Activated gamma-delta T cell (primary cell): ENCODE data around the gene DNAH8.

Experiments used
- DNase-seq: peaks from one replicate; lab custom pipeline; 2025; lab: John Stamatoyannopoulos, UW

DNAH8 gene

DNA sequence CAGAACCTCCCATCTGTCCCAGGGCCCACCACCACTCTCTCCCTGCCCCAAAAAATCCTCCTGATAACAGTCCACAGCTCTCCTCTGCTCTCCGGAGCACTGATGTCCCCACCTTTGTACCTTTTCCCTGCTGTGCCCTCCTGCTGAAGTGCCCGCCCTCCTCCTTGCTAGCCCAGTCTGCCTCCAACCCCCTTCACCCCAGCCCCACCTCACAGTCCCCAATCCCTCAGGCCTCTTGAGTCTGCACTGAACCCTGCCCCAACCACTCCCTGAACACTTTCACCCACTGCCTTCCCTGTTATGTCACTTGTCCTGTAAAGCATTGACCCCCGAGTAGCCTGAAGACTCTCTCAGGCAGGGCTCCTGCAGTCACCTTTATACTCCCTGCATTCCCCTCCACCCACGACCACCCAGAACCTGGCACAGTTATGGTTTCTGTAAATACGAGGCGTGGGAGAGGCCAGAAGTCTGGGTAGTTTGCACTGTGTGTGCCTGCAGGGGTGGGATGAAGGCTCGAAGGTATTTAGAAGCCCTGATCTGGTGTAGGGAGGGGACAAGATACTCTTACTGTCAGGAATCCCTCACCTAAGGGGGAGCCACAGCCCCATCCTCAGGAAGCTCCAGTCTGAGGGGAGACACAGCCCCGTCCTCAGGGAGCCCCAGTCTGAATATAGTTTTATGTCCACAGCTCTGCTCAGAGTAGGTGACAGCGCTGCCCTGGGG is 338.9 kb downstream of the DNAH8 start:
- DNase-seq: no peak

GRCh38 chr6:39054577-39055142 is 339.5 kb downstream of the DNAH8 start:
- no peak for DNase-seq

DNA sequence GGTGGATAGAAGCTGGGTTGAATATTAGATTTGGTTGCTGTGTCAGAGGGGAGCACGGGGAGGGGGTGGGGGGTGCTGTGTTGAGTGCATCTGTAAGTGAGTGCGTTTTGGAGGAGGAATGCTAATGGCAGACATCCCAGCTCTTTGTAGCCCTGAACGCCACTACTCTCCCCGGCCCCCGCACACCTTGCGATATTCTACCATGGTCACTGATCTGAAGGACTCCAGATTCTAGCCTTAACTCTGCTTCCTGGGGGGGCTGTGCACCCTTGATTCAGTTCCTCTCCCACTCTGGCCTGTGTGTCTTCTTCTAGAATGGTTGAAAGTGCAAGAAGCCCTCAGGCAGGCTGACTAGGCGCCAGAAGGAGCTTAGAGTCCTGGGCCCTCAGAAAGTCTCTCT is 340.6 kb downstream of the DNAH8 start:
- DNase-seq: no peak

DNA sequence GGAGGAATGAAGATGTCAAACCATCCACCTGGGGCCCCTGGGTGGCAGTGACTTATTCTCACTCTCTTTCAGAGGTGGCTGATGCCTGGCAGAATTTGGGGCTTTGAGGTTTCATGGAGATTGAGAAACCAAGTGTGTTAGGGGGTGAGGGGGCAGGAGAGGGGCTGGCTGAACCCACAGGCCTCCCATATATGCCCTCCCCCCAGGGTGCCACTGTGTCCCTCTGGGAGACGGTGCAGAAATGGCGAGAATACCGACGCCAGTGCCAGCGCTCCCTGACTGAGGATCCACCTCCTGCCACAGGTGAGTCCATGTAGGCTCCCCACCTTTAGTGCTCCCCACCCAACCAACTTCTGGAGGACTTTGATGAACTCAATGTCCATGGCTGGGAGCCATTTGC is 341.1 kb downstream of the DNAH8 start:
- DNase-seq: no peak

- no peak for DNase-seq
Measured at GRCh38 chr6:39056681-39057080, 341.6 kb downstream of the DNAH8 start.

- DNase-seq: no peak
Measured at GRCh38 chr6:39057251-39058155, 342.4 kb downstream of the DNAH8 start.

- no peak for DNase-seq
Measured at GRCh38 chr6:39058471-39059147, 343.5 kb downstream of the DNAH8 start.

- DNase-seq: no peak
Measured at GRCh38 chr6:39059496-39060310, 344.6 kb downstream of the DNAH8 start.

DNA sequence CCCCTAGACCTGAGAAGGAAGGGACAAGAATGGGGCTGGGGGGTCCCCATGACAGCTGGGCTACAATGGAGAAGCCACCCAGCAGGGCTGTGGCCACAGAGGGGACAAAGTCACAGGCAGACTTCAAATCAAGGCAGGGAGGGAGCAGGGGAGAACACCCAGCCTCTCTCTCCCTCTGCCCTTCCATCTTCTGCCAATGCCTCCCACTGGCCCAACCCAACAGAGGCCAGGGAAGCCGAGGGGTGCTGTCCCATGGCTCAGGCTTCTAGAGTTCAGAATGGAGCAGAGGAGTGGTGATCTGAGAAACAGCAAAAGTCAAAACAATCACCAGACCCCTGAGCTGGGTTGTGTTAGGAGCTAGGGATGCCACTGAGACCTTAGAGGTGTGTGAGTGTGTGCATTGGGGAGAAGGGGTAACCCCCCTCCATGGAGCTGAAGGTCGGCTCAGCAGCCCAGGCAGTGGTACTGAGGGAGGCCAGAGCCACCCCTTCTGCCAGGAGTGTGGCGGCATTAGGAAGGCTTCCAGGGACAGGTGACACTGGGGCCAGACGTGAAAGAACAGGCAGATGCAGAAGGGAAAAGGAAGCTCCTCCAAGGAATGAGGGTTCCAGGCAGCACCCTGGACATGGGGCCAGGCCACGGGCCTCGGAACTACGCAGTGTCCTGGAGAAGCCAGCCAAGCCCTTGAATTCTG is 345.5 kb downstream of the DNAH8 start:
- DNase-seq: no peak

- DNase-seq: no peak
Measured at GRCh38 chr6:39061182-39061581, 346.1 kb downstream of the DNAH8 start.

DNA sequence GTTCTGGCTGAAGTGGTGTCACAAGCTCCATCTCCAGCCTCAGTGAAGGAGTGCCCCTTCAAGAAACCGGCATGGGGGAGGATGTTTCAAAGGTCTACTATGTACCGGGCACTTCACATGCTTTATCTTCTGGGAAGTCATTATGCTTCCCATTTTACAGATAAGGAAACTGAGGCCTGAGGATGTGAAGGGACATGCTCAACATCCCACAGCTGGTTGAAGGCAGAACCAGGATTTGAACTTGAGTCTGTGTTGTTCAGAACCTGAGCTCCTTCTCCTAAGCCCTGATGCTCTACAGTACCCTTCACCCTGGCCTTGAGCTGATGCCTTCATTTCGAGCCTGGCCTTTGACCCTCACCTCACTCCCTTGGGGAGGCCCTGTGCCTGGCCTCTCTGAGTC is 346.5 kb downstream of the DNAH8 start:
- DNase-seq: no peak

DNA sequence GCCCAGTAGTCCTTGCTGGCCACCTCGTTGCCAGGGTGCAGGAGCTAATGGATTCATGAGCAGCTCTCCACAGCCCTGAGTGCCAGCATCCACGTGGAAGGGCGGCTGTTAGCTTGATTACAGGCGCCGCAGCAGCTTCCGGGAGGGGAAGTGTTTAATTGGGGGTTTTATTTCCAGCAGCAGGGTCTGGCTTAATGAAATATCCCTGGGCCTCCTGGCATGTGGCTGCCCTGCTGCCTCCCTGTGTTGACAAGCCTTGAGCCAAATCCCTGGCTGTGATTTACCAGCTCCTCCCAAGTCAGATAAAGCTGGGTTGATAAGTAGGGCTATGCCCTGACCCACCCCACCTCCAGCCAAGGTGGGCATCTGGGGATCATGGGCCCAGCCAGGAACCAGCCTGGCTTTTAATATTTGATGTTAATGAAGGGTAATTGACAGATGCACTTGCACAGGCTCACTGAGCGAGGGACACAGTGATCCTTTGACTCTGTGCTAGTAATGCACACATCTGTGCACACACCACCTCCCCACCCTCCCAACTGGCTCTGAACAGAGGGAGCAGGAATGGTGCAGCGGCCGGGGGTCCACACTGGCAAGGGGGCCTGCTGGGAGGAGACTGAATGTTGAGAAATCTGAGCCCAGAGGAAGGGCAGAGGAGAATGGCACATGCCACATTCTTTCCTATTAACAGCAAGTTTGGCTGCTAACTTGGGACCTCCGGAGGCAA is 347.1 kb downstream of the DNAH8 start:
- DNase-seq: no peak

GRCh38 chr6:39063526-39063925 is 348.4 kb downstream of the DNAH8 start:
- DNase-seq: no peak

DNA sequence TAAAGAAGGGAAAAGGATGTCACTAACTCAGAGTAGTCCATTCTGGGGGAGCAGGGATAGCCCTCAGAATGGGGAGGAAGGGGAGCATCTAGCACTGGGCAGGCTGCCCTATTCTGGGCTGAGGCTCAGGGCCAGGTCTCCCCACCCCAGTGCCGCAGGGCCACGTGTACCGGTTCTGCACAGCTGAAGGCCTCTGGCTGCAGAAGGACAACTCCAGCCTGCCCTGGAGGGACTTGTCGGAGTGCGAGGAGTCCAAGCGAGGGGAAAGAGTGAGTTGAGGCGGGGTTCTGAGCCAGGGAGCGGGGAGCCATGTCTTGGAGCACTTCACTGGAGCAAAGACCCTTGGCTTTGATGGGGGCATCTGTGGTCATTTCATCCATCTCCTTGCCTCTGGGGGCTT is 350.4 kb downstream of the DNAH8 start:
- DNase-seq: no peak

DNA sequence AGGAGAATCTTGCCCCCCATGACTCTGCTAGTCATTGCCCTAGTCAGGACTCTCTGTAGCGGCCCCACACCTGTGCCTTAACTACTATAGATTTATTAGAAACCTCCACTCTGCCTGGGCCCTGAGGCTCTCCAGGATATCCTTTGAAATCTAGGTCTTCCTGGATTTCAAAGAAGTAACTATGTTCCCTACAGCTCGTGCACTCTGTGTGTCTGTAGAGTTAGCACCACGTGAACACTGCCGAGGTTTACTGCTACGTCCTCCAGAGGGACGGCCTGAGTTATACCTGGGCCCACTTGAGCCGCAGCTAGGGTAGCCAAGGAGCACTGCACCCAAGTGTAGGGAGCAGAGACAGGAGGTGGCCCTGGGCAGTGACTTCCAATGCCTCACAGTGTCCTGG is 353.3 kb downstream of the DNAH8 start:
- DNase-seq: no peak

DNA sequence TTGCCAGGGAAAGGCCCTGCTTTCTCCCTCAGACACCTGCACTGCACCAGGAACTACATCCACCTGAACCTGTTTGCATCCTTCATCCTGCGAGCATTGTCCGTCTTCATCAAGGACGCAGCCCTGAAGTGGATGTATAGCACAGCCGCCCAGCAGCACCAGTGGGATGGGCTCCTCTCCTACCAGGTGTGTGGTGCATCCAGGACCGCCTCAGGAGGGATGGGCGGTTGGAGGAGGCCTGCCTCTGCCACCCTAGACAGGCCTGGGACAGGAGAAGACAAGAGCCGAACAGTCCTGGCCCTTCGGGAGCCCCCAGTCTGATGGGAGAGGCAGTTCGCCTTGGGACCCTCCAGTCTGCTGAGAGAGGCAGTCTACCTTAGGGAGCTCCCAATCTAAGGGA is 357.7 kb downstream of the DNAH8 start:
- no peak for DNase-seq

- no peak for DNase-seq
Measured at GRCh38 chr6:39073471-39074355, 358.6 kb downstream of the DNAH8 start.

- DNase-seq: no peak
Measured at GRCh38 chr6:39074486-39074885, 359.4 kb downstream of the DNAH8 start.

- DNase-seq: no peak
Measured at GRCh38 chr6:39075010-39075686, 360.0 kb downstream of the DNAH8 start.
